GM21526 (cell line): ENCODE results near the gene MAVS.

Experiments
- ATAC-seq: cut with Tn5 transposase; IDR thresholded peaks from one replicate; pipeline ENCODE4 v1.9.1; 2021; ENCODE audit warnings: moderate library complexity; ENCODE audit not compliant: unreplicated experiment, low FRiP score

Gene MAVS

DNA sequence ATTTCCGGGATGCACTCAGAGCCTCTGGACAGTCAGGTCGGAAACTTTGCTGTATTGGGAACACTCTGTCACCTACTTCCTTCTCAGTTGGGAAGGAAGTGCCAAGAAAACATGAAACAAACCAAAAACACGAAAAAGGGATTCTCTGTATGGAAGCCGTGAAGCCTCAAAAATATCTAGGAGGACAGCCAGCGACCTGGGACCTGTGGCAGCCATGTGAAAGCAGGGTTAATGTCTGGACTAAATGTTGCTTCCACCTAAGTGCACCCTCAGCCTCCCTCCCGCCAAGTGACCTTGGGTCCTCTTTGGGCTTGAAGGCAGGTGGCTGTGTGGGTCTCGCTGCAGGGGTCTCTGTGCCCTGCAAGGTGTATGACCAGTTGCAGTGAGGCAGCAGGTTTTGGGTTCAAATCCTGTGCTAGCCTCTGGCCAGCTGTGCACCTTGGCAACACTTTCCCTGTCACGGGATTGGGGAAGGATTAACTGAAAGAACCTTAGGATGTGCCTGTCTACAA lies 851 bp downstream of the MAVS start:
- ATAC-seq: no peak

DNA sequence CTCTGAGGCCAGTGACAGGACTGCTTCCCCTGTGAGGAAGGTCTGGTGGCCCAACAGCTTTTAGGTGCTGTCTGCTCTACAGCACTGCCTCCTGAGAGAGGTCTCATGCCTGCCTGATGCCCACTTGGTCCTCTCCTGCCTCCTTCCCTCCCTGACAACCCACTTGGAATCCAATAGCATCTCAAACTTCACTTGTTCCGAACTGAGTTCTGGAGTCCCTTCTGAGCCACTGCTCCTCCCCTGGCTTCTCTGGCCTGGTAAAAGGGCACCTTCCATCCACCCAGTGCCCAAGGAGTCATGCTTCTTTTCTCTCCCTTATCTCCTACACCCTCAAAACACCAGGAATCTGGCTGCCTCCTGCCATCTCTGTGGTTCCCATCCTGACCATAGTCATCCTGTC lies 1.9 kb downstream of the MAVS start:
- no peak for ATAC-seq

DNA sequence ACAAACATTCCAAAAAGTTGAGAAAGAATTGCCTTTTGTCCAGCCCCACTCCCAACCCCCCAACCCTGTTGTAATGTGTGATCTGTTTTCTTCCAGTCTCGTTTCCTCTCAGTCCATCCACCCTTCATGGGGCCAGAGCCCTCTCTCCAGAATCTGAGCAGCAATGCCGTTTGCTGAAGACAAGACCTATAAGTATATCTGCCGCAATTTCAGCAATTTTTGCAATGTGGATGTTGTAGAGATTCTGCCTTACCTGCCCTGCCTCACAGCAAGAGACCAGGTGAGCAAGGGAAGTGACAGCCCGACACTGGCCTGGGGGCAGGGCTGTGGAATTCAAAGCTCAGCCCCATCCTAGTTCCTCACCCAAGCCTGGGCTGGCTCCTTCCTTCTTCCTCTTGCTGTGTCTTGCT lies 7.8 kb downstream of the MAVS start:
- no peak for ATAC-seq

DNA sequence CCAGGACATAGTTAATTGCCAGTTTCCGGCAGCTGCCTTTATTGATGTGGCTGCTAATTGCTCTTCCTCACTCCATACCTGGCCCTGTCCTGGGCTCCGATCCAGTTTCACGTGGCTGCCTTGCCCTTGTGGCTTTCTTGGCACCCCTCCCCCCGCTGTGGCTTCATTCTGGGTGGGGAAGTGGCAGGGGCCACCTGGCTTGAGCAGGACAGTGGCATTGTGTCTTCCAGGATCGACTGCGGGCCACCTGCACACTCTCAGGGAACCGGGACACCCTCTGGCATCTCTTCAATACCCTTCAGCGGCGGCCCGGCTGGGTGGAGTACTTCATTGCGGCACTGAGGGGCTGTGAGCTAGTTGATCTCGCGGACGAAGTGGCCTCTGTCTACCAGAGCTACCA lies 10.8 kb downstream of the MAVS start:
- ATAC-seq: no peak

DNA sequence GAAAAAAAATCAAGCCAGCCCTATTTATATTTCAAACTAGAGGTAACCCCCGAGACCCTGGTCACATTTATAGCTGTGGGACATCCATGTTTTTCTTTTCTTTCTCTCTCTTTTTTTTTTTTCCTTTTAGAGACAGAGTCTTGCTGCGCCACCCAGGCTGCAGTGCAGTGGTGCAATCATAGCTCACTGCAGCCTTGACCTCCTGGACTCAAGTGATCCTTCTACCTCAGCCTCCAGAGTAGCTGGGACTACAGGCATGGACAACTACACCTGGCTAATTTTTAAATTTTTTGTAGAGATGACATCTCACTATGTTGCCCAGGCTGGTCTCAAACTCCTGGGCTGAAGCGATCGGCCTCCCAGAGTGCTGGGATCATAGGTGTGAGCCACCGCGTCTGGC lies 12.1 kb downstream of the MAVS start:
- ATAC-seq: no peak

DNA sequence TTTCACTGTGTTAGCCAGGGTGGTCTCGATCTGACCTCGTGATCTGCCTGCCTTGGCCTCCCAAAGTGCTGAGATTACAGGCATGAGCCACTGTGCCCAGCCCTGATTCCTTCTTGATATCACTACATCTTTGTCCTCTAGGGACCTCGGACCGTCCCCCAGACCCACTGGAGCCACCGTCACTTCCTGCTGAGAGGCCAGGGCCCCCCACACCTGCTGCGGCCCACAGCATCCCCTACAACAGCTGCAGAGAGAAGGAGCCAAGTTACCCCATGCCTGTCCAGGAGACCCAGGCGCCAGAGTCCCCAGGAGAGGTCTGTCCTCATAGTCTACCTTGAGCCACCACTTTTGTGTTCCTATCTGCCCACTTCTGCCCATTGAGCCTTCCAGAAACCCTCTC lies 14.6 kb downstream of the MAVS start:
- ATAC-seq: no peak

DNA sequence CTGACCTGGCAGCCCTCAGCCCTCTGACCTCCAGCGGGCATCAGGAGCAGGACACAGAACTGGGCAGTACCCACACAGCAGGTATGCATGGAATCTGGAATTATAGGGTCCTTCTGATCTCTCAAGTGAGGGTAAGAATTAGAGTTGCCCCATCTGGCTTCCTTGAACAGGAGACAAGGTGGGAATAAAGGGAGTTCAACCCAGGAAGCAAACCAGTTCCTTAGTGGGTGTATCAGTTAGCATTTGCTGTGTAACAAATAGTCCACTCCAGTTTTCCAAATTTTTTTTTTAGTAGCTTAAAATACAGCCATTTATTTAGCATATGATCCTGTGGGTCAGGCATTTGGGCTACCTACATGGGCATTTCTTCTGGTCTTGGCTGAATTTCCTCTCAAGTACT lies 15.7 kb downstream of the MAVS start:
- ATAC-seq: no peak

DNA sequence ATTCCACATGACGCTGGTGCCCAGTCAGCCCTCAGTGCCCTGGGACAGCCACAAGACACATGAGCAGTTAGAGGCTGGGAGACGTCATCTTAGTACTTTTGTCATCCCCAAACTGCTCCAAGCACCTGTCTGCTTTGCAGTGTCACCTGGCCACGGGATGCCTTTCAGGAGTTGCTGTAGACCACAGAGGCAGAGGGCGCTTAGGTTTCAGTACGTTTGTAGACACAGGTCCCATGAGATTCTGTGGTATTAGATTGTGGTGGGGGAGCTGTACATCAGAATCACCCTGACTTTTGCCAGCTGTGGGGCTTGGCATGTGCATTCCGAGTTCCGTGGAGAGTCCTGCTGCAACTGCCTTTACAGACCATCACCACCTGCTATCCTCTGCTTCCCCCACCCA lies 16.7 kb downstream of the MAVS start:
- ATAC-seq: no peak

DNA sequence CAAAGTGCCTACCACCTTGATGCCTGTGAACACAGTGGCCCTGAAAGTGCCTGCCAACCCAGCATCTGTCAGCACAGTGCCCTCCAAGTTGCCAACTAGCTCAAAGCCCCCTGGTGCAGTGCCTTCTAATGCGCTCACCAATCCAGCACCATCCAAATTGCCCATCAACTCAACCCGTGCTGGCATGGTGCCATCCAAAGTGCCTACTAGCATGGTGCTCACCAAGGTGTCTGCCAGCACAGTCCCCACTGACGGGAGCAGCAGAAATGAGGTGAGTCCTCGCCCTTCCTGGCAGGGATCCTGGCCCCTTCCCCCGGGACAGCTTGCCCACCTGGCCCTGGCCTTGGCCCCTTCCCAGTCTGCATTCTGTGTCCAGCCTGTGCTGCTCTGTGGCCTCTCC lies 17.9 kb downstream of the MAVS start:
- ATAC-seq: no peak

DNA sequence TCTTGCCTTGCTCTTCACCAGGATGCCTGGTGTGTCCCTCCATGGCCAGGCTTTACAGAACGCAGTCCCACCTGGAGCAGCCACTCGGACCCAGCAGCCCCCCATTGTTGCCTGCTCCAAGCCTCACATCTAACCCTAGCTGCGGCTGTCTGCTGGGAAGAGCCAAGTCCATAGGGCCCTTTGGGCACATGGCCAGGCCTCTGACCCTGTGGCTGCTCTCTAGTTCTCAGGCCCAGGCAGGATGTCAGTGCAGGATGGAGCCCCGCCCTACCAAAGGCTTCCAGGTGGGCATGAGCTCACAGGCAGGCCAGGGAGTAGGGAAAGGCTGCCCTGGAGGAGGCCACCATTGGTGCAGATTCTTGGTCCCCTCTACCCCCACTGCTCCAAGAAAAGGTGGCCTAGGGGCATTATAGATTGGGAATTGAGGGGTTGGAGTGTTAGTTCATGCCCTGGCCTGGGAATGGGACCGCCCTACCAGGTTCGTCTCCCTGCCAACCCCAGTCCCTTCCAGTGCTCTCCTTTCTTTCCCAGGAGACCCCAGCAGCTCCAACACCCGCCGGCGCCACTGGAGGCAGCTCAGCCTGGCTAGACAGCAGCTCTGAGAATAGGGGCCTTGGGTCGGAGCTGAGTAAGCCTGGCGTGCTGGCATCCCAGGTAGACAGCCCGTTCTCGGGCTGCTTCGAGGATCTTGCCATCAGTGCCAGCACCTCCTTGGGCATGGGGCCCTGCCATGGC lies 18.7 kb downstream of the MAVS start:
- ATAC-seq: no peak

DNA sequence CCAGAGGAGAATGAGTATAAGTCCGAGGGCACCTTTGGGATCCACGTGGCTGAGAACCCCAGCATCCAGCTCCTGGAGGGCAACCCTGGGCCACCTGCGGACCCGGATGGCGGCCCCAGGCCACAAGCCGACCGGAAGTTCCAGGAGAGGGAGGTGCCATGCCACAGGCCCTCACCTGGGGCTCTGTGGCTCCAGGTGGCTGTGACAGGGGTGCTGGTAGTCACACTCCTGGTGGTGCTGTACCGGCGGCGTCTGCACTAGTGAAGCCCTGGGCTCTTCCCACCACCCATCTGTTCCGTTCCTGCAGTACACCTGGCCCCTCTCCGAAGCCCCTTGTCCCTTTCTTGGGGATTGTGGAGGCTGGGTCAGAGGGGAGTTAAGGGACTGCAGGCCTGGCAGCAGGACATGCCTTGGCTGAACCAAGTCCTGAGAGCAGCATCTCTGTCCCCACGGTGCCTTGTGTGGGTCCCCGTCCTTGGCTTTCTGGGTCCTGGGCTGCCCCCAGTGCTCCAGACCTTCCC lies 19.3 kb downstream of the MAVS start:
- no peak for ATAC-seq

DNA sequence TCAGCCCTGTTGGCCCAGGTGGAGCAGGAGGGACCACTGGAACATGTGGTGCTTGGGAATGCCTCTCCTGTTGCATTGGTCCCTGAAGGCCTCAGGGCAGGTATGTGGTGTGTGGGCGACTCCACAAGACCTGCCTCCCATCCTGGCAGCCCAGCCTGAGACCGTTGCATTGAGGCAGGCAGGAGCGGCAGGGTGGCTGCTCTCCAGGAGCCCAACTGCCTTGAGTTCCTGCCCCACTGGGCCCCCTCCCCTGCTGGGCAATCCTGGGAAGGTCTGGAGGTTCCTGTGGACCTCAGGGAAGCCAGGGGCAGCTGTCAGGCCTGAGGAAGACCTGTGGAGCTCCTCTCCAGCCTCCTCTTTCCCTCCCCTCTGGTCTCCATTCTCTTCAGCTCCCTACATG lies 19.8 kb downstream of the MAVS start:
- ATAC-seq: no peak

DNA sequence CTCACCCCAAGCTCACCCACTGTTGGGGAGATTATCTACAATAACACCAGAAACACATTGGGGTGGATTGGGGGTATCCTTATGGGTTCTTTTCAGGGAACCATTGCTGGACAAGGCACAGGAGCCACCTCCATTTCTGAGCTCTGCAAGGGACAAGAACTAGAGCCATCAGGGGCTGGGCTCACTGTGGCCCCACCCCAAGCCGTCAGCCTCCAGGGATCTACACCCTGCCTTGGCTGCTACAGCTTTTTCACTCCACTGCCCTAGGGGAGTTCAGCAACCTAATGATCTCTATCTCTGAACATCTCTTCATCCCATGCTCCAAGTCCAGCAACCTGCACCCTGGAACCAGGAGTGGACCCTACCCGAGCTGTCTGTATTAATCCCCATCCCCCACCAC lies 21.2 kb downstream of the MAVS start:
- no peak for ATAC-seq

DNA sequence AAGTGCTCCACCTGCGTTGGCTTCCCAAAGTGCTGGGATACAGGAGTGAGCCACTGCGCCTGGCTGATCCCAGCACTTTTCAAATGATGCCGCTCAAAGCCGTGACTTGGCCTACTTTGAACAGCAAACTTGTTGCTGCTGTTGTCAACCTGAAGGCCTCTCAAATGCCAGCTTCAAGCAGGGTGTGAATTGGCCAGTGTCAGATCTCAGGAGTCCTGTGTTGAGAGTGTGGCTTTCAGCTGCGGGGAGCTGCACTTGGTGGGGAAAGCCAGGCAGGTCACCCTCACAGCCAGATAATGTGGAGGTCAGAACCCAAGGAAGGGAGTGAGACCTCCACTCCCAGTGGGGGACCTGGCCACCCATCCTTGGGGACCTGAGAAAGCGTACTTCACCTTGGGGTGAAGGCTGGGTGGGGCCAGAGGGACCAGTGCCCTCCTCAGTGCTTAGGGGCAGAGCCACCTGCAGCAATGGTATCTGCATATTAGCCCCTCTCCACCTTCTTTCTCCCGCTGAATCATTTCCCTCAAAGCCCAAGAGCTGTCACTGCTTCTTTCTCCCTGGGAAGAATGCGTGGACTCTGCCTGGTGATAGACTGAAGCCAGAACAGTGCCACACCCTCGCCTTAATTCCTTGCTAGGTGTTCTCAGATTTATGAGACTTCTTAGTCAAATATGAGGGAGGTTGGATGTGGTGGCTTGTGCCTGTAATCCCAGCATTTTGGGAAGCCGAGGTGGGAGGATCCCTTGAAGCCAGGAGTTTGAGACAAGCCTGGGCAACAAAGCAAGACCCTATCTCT lies 23.4 kb downstream of the MAVS start:
- ATAC-seq: no peak

DNA sequence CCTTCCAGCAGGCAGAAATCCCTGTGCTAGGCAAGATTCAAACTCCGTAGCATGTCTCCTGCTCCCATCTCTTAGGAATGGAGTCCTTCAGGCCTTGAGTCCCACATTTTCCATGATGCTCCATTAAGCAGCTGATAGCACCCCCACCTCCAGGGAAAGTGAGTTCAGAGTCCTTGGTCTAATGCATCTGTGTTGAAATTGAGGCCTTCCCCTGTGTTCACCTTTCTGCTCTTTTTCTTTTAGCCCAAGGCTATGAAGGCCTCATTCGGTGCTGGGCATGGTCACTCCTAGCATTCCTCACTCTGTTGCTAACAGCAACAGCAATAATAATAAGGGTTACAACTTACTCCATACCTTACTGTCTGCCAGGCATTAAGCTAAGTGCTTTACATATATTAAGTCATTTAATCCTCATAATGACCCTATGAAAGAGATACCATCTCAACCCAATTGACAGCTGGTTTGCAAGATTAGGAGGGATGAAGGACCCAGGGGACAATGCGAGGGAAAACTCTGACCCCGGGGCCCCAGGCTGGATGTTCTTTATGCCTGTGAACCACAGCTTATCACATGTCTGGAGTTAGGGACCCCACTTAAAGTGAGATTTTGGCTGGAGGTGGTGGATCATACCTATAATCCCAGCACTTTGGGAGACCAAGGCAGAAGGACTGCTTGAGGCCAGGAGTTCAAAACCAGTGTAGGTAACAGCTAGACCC lies 25.1 kb downstream of the MAVS start:
- no peak for ATAC-seq

DNA sequence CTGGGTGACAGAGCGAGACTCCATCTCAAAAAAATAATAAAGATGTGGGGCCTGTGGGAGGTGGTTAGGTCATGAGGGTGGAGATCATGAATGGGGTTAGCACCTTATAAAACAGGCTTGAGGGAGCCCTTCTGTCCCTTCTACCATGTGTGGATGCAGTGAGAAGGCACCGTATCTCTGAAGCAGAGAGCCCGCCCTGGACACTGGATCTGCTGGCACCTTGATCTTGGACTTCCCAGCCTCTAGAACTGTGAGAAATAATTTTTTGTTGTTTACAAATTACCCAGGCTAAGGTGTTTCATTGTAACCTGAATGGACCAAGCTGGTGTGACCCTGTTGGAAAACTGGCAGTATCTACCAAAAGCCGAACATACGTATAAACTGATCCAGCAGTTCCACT lies 26.9 kb downstream of the MAVS start:
- no peak for ATAC-seq

DNA sequence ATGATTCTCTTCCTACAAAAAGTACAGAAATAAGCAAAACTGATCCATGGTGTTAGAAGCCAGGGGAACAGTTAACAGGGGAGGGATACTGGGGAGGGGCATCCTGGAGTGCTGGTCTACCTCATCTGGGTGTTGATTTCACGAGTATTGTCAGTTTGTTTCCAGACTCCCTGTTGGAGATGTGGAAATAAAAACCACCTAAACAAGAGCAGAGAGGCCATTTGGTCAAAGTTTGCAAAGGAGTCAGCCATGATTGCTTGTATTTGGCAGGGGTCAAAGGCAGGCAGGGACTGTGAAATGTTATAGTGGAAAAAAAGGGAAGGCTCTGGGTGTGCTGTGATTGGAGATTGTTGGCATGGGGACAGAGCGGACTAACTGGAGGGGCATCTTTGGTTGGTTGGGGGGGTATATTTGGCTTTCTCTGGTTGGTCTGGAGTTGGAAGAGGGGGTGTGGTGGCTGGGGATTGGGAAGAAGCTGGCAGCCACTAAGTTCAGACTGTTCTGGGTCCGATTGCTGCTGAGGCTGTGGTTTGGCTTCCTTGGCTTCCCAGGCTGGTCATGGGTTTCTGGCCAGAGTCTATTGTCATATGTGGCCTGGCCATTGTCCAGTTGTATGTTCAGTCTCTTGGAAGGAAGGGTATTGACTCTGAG lies 27.7 kb downstream of the MAVS start:
- no peak for ATAC-seq

DNA sequence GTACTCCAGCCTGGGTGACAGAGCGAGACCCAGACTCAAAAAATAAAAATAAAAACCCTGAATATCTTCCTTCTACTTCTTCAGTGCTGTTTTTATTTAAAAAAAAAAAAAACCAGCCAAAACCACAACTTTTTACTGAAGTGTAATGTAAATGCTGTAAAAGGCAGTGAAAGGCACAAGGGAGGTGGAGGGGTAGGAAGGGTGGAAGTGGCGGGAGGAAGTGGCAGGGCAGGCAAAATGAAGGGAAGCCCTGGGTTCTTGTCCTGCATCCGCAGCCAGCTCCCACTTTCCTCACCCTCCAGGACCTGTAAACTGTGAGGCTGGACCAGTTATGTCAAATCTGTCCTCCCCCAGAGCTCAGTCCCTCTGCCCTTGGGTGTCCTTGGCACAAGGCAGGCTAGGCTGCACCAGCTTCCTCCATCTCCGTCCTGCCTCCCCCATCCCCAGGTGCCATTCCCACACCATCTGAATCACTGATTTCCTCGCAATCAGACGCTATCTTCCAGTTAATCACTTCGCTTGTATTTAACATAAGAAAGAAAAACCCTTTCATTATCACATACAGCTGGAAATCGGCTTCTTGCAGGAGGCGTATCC lies 28.8 kb downstream of the MAVS start:
- ATAC-seq: no peak

DNA sequence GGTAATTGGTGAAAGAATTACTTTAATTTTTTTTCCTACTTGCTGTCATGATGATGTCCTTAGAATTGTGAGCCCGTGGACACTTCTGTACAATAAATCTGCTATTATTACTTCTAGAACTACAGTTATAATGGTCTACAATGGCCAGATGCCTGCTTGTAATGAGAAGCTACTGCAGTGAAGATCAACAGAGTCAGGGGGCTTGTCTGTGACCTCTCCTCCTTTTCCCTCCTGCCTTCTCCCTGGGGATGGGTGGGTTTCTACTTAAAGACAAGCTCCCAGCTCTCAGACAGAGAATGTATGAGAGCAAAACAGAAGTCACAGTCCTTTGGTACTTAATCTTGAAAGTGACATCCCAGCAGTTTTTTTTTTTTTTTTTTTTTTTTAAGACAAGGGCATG lies 29.4 kb downstream of the MAVS start:
- no peak for ATAC-seq

DNA sequence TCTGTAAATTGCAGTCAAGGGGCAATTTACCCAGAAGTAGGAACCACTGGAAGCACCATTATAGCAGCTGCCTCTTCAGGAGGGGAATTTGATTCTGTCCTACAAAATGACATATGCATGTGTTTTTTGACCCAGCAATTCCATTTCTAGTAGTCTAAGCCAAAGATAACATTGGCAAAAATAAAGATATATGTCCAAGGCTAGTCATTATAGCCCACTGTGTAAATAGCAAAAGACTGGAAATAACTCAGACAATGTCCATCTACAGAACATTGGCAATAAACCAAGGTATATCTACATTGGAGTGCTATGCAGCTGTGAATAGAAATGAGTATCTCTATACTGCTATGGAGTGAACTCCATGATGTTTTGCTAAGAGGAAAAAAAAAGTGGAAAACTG lies 30.0 kb downstream of the MAVS start:
- ATAC-seq: no peak
